ACHN (cell line): ENCODE data around the gene MAML3.

Source experiments
- DNase-seq: peaks from one replicate; pipeline ENCODE4 v3.0.0-alpha.2; 2015
- in situ Hi-C: cut with HindIII; loops from 2 replicates; pipeline ENCODE4 v1.10.0; 2017; ENCODE audit warnings: low sequenced_read_pairs, low pct_ligation_motif_present, low pct_unique_long_range_greater_than_20kb

MAML3 gene

GRCh38 chr4:140109292-140109691, 44.7 kb downstream of the MAML3 start:
- no peak for DNase-seq
- in situ Hi-C loops: no loop called here

- DNase-seq: no peak
- in situ Hi-C loops: no loop called here
Observed at GRCh38 chr4:140108713-140109230, 45.2 kb downstream of the MAML3 start.

- in situ Hi-C loops: no loop called here
- DNase-seq: no peak
Observed at GRCh38 chr4:140108243-140108642, 45.7 kb downstream of the MAML3 start.

GRCh38 chr4:140106289-140106844, 47.6 kb downstream of the MAML3 start:
- in situ Hi-C loops: no loop called here
- no peak for DNase-seq

DNA sequence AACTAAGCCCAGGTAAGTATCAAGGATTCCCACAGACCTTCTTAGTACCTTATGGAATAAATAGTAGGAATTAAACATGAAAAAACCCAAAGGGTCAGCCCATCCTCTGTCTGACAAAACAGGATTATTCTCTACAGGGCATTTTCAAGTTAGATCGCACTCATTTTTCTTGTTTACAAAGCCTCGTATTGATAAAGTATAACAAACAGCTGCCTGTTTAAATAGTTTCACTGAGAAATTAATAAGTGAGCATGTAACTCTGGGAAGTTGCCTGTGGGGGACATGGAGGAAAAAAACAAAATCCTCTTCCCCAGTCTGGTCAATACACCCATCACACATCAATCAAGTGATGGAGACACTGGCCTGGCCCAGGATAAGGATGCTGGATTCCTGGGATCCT, 48.5 kb downstream of the MAML3 start:
- DNase-seq: no peak
- in situ Hi-C loops: no loop called here

GRCh38 chr4:140103676-140104075, 50.3 kb downstream of the MAML3 start:
- in situ Hi-C loops: no loop called here
- DNase-seq: no peak

DNA sequence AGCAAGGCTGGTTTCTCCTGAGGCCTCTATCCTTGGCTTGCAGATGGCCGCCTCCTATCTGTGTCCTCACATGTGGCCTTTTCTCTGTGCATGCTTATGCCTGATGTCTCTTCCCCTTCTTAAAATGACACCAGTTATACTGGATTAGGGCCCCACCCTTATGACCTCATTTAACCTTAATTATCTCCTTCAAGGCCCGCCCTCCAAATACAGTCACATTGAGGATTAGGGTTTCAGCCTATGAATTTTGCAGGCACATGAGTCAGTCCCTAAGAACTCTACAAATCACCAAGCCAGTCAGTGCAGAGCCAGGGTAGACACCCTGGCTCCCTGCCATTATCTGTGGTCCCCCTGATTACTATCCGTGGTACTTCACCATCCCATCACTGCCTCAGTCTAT, 51.6 kb downstream of the MAML3 start:
- in situ Hi-C loops: no loop called here
- no peak for DNase-seq

- no peak for DNase-seq
- in situ Hi-C loops: no loop called here
Observed at GRCh38 chr4:140100771-140101170, 53.2 kb downstream of the MAML3 start.

DNA sequence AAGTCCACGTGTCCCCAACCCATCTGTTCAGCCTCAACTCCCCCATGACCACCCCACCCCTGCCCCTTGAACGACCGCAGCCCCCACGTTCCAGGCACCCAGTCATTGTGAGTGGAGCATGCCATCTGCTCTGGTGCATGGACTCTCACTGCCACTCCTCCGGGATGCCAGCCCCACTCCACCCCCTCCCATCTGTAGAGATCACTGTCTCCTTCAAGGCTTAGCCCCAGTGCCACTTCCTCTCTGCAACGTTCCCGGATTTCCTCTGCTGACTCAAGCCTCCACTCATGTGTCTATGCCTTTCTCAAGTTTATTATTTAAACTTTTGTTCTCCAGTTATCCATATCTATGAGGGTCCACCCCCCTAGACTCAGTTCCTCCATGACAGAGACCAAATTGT, 54.0 kb downstream of the MAML3 start:
- DNase-seq: no peak
- in situ Hi-C loops: no loop called here

- DNase-seq: no peak
- in situ Hi-C loops: no loop called here
Observed at GRCh38 chr4:140098455-140099160, 55.4 kb downstream of the MAML3 start.

- in situ Hi-C loops: no loop called here
- DNase-seq: no peak
Observed at GRCh38 chr4:140097572-140097971, 56.4 kb downstream of the MAML3 start.

DNA sequence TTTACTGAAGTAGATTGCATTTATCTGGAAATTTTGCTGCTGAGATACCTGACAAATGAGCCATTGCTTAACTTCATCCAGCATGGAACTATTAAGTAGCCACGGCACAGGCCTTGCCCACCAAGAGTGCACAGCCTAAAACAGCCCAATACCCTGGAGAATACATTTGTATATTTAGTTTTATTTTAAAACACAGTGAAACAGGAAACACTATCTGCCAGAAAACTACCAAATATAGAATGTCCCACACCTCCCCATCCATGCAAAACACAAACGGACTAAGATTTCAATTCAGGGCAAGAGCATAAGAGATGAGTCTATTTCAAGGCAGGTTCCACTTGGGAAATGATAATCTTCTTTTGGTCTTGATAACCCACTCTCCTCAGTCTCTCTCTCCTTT, 57.1 kb downstream of the MAML3 start:
- no peak for DNase-seq
- in situ Hi-C loops: no loop called here

- DNase-seq: no peak
- in situ Hi-C loops: no loop called here
Observed at GRCh38 chr4:140096483-140096861, 57.5 kb downstream of the MAML3 start.

DNA sequence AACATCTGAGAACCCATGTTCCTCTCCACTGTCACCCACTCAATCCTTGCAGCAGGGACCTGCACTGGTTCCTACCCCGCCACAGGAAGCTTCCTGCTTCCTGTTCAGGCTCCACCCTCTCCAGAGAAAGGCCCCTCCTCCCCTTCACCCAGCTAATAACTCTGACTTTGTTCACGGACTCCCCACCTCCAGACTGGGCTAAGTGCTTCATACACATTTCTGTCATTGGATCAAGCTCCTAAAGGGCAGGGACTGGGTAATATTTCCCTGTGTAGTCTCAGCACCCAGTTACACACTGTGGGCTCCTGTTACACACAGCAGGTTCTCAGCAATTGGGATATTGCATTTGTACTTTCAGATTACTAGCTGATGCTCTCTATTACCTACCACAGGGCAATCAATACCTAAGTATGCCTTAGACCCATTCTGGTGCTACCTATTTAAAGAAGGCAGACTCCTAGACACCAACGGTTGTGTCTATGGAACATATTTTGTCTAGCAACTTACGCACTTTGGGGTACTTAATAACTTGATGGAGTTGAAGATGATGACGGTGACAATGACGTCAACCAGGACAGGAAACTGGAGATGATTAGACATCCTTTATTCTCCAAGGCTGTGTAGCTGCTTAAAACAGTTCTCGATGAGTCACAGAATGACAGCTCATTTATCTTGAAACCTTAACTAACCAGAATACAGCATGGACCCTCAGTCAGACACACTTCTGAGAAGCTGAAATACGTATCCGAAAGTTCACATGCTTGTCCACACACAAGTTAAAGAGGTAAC, 58.1 kb downstream of the MAML3 start:
- no peak for DNase-seq
- in situ Hi-C loops: no loop called here

GRCh38 chr4:140094438-140095420, 59.3 kb downstream of the MAML3 start:
- in situ Hi-C loops: no loop called here
- DNase-seq: no peak

DNA sequence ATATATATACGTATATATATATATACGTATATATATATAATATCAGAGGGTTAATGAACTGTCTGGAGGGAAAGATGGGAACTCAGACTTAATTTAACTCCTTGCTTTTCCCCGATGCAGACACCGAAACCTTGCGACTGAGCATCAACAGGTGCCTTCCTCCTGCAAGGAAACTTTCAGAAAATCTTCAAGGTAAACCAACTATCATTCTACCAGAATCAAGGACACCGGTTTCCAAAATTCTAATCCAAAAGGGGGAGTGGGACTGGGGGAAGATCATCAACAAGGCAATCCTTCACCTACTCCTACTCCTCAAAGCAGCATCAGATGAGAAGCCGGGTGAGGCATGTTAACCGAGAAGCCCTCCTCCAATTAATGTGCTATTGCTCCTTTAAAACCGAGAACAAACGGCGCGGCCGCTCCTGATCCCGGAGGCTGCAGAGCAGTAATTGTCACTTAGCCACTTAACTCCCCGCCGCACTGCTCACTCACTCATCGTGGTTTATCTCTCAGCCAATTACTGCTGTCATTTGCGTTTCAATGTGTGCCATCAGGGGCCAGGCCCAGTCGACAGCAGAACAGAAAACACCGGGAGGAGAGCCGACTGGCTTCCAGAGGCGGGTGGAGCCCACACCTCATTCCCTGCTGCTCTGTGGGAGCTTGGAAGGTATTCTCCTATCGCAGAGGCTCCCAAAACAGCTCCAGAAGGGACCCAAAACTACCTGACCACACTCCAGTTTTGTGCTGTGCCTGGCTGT, 61.7 kb downstream of the MAML3 start:
- no peak for DNase-seq
- in situ Hi-C loops: no loop called here

GRCh38 chr4:140091305-140091704, 62.7 kb downstream of the MAML3 start:
- in situ Hi-C loops: no loop called here
- no peak for DNase-seq

DNA sequence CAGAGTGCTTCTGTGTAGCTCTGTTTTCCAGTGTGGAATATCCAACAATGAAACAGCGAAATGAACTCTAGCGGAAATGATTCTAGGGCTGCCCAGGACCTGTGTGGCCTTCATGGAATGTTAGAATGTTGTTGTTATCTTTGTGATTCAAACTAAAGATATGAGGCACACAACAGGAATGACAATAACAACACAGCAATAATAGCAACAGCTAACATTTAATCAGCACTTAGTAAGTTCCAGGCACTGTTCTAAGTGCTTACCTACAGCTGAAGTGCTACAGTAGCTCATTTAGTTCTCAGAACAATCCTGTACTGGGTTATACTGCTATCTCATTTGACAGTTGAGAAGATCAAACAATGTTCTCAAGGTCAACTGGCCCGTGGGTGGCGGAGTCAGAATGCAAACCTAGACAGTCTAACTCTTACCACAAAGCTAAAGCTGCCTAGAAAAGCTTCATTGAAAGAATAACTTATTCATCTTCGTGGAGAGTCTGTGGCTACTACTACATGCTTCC, 63.7 kb downstream of the MAML3 start:
- in situ Hi-C loops: no loop called here
- no peak for DNase-seq
